K562 (cell line): ENCODE measurements around the gene MYO15A. TPM values are rescaled to one million over a fixed set of nuclear protein-coding genes. Genes with fewer than 3 reads are reported as not detected.

Source experiments
- CREB3L1 ChIP-seq: fragments of 450-650 bp; IDR thresholded peaks from 2 replicates; pipeline ENCODE4 v1.6.1; 2014; ENCODE audit warnings: low read depth, mild to moderate bottlenecking, moderate library complexity, borderline replicate concordance
- CREM ChIP-seq: IDR thresholded peaks from 2 replicates; pipeline ENCODE4 v1.6.1; 2014; ENCODE audit warnings: antibody characterized with exemption, low read depth
- GABPB1 ChIP-seq: sonication (generic); formaldehyde crosslinking; IDR thresholded peaks from 2 replicates; pipeline ENCODE4 v1.8.0; 2022; ENCODE audit warnings: mild to moderate bottlenecking, missing genetic modification reagents
- HMG20A ChIP-seq: fragments of 450-650 bp; formaldehyde crosslinking; conservative IDR thresholded peaks from 2 replicates; pipeline ENCODE4 v1.4.0; 2020; ENCODE audit warnings: mild to moderate bottlenecking, mixed read lengths
- MBD1 ChIP-seq: fragments of 250-450 bp; sonication (Bioruptor Pico); IDR thresholded peaks from 2 replicates; pipeline ENCODE4 v1.8.0; 2022; ENCODE audit warnings: inconsistent platforms
- MBD2 ChIP-seq: sonication (generic); IDR thresholded peaks from 2 replicates; pipeline ENCODE4 v1.6.1; 2016; ENCODE audit warnings: low read depth, borderline replicate concordance
- MNT ChIP-seq, 2 experiments: fragments of 450-650 bp; conservative IDR thresholded peaks; 2 replicates each; pipeline ENCODE4 v1.6.1; 2017; ENCODE audit warnings: mild to moderate bottlenecking in 2 of 2, moderate library complexity in 2 of 2
- NONO ChIP-seq, 2 experiments: fragments of 200-400 bp in 1 of 2; fragments of 450-650 bp in 1 of 2; formaldehyde crosslinking in 1 of 2; IDR thresholded peaks; 2 replicates each; pipeline ENCODE4 v1.6.1; 2017; ENCODE audit warnings: low read depth in 2 of 2, mild to moderate bottlenecking in 2 of 2, moderate library complexity in 2 of 2, low read length in 1 of 2
- NR4A1 ChIP-seq, 2 experiments: fragments of 250-450 bp in 1 of 2; fragments of 450-650 bp in 1 of 2; sonication (Bioruptor Pico) in 1 of 2; IDR thresholded peaks; 2 replicates each; pipeline versions ENCODE4 v1.4.0 to v1.6.1; 2016 to 2020; ENCODE audit warnings: mild to moderate bottlenecking in 2 of 2, missing compliant biosample characterization in 1 of 2, missing genetic modification characterization in 1 of 2, moderate library complexity in 1 of 2
- SAP30 ChIP-seq: fragments of 200-600 bp; sonication (generic); IDR thresholded peaks from 2 replicates; pipeline ENCODE4 v1.6.1; 2012; ENCODE audit warnings: borderline replicate concordance, low read depth, mild to moderate bottlenecking, moderate library complexity, low read length, control low read depth, inconsistent platforms; ENCODE audit not compliant: insufficient read depth, poor library complexity, severe bottlenecking
- SPI1 ChIP-seq: IDR thresholded peaks from 2 replicates; pipeline ENCODE4 v1.6.1; 2011; ENCODE audit warnings: low read depth, low read length, control low read depth, borderline replicate concordance
- TAF7 ChIP-seq: fragments of 450-650 bp; IDR thresholded peaks from 2 replicates; pipeline ENCODE4 v1.6.1; 2016; ENCODE audit warnings: missing genetic modification characterization, missing compliant biosample characterization
- TAL1 ChIP-seq: fragments of 450-650 bp; IDR thresholded peaks from 2 replicates; pipeline ENCODE4 v1.6.1; 2016; ENCODE audit warnings: mild to moderate bottlenecking
- TCF7 ChIP-seq: sonication (generic); IDR thresholded peaks from 2 replicates; pipeline ENCODE4 v1.6.1; 2016; ENCODE audit warnings: antibody characterized with exemption, borderline replicate concordance
- TFAM ChIP-seq: fragments of 250-450 bp; sonication (Bioruptor Pico); conservative IDR thresholded peaks from 2 replicates; pipeline ENCODE4 v1.5.0; 2021; ENCODE audit warnings: mild to moderate bottlenecking, moderate library complexity
- ZNF124 ChIP-seq: sonication (generic); formaldehyde crosslinking; IDR thresholded peaks from 2 replicates; pipeline ENCODE4 v1.8.1; 2022; ENCODE audit warnings: missing genetic modification reagents
- ZNF217 ChIP-seq: sonication (generic); formaldehyde crosslinking; IDR thresholded peaks from 2 replicates; pipeline ENCODE4 v1.8.0; 2022; ENCODE audit warnings: mild to moderate bottlenecking, missing genetic modification reagents
- ZNF778 ChIP-seq: fragments of 450-650 bp; formaldehyde crosslinking; IDR thresholded peaks from 2 replicates; pipeline ENCODE4 v1.4.0; 2020; ENCODE audit warnings: mild to moderate bottlenecking, moderate library complexity
- ZNF785 ChIP-seq: fragments of 250-450 bp; sonication (Bioruptor Pico); IDR thresholded peaks from 2 replicates; pipeline ENCODE4 v1.4.0; 2020; ENCODE audit warnings: mild to moderate bottlenecking
- polyA plus RNA-seq, 8 experiments: library from polyadenylated mRNA; depleted of rRNA in 4 of 8; stranded (reverse) in 5 of 8; unstranded in 3 of 8; fragments of >200 nt; fragmentation: Nextera tagmentation in 2 of 8; fragmentation: Illumina TruSeq in 1 of 8; extraction: Ambion mirVana in 2 of 8; extraction: Trizol in 1 of 8; gene quantifications; 2 replicates each; pipeline versions ENCODE4 v1.2.1 to v1.2.3, GENCODE V29; 2011 to 2014; ENCODE audit warnings: inconsistent platforms in 1 of 8, missing spikeins in 1 of 8
- total RNA-seq, 7 experiments: library from RNA; depleted of rRNA in 6 of 7; stranded (reverse); fragments of >200 nt in 6 of 7; fragmentation: Illumina TruSeq in 2 of 7; extraction: Trizol in 2 of 7; gene quantifications; 2 replicates each; pipeline versions ENCODE4 v1.2.1 to v1.2.3, GENCODE V29; 2011 to 2021; ENCODE audit warnings: low replicate concordance in 1 of 7

MYO15A gene
- total and polyA plus RNA-seq, 9 of the 15 experiments (the other 6 are each of a cell fraction or from before 2014, with no cell fraction given): 0.05 to 0.88 (median 0.14) TPM; not detected in 1

GRCh38 chr17:18183334-18184142, 75.0 kb downstream of the MYO15A start, which contains the start of gene ALKBH5 (continued):
- TF ChIP-seq HMG20A (CRISPR knock-in tag) (no peak), ZNF217 (CRISPR knock-in tag) (no peak), TAF7 (tag) (no peak), NONO (IDR thresholded peaks at IDR 0.05; ENCODE audit: low read depth in 2 of 2, low read length in 1 of 2) (peak; percentile 21 to 81; a peak in 1 of 4 replicates), NR4A1 (CRISPR knock-in tag; IDR thresholded peaks at IDR 0.05) (no peak), NR4A1 (tag; IDR thresholded peaks at IDR 0.05) (no peak), GABPB1 (CRISPR knock-in tag) (peak; percentile 17; the same call in 1 of the 2 replicates), CREM (peak; percentile 59), TCF7 (no peak), TAL1 (no peak), MBD2 (peak; percentile 84), ZNF785 (CRISPR knock-in tag) (no peak), ZNF124 (CRISPR knock-in tag) (no peak), ZNF778 (CRISPR knock-in tag) (no peak), CREB3L1 (peak; percentile 62; the same call in 1 of the 2 replicates), TFAM (no peak), MBD1 (CRISPR knock-in tag) (no peak), MNT (conservative IDR thresholded peaks at IDR 0.05) (peak; percentile 72 to 77; a peak in 3 of 4 replicates), SAP30 (no peak), SPI1 (0 out of 2 replicates have a peak, but pooled peaks have one; percentile 24)
- TF ChIP-seq, all 486 proteins: peak for 86
